ENCODE data around the gene PTH1R.
"Not testable (repeated sequence)": the region's sequence is repeated elsewhere in the genome, so short reads cannot be mapped to it uniquely, and the experiment has no call there.

PTH1R gene

GRCh38 chr3:46909535-46910161 lies 32.1 kb downstream of the PTH1R start:
- in situ Hi-C loops (cut with HindIII; ENCODE audit: low sequenced_read_pairs): no loop called here

- in situ Hi-C loops (cut with HindIII; ENCODE audit: low sequenced_read_pairs): no loop called here
Observed at GRCh38 chr3:46910166-46910760, 32.7 kb downstream of the PTH1R start.

- in situ Hi-C loops (cut with HindIII; ENCODE audit: low sequenced_read_pairs): not testable (repeated sequence)
Observed at GRCh38 chr3:46910914-46911313, 33.4 kb downstream of the PTH1R start.

- in situ Hi-C loops (cut with HindIII; ENCODE audit: low sequenced_read_pairs): no loop called here
Observed at GRCh38 chr3:46912986-46913385, 35.5 kb downstream of the PTH1R start.

GRCh38 chr3:46913644-46914043 lies 36.1 kb downstream of the PTH1R start:
- in situ Hi-C loops (cut with HindIII; ENCODE audit: low sequenced_read_pairs): no loop called here

- in situ Hi-C loops (cut with HindIII; ENCODE audit: low sequenced_read_pairs): no loop called here
Observed at GRCh38 chr3:46914849-46915248, 37.3 kb downstream of the PTH1R start.

- in situ Hi-C loops (cut with HindIII; ENCODE audit: low sequenced_read_pairs): no loop called here
Observed at GRCh38 chr3:46915297-46915822, 37.8 kb downstream of the PTH1R start.

- in situ Hi-C loops (cut with HindIII; ENCODE audit: low sequenced_read_pairs): no loop called here
Observed at GRCh38 chr3:46916278-46916677, 38.8 kb downstream of the PTH1R start.

GRCh38 chr3:46916799-46917198 lies 39.3 kb downstream of the PTH1R start:
- in situ Hi-C loops (cut with HindIII; ENCODE audit: low sequenced_read_pairs): no loop called here

- in situ Hi-C loops (cut with HindIII; ENCODE audit: low sequenced_read_pairs): no loop called here
Observed at GRCh38 chr3:46917257-46917656, 39.7 kb downstream of the PTH1R start.

- in situ Hi-C loops (cut with HindIII; ENCODE audit: low sequenced_read_pairs): no loop called here
Observed at GRCh38 chr3:46918202-46918601, 40.7 kb downstream of the PTH1R start.

- in situ Hi-C loops (cut with HindIII; ENCODE audit: low sequenced_read_pairs): no loop called here
Observed at GRCh38 chr3:46918634-46919033, 41.1 kb downstream of the PTH1R start.

- in situ Hi-C loops (cut with HindIII; ENCODE audit: low sequenced_read_pairs): no loop called here
Observed at GRCh38 chr3:46921041-46921440, 43.5 kb downstream of the PTH1R start.

- in situ Hi-C loops (cut with HindIII; ENCODE audit: low sequenced_read_pairs): no loop called here
Observed at GRCh38 chr3:46921871-46922271, 44.4 kb downstream of the PTH1R start.

- in situ Hi-C loops (cut with HindIII; ENCODE audit: low sequenced_read_pairs): no loop called here
Observed at GRCh38 chr3:46922426-46922825, 44.9 kb downstream of the PTH1R start.

- in situ Hi-C loops (cut with HindIII; ENCODE audit: low sequenced_read_pairs): no loop called here
Observed at GRCh38 chr3:46922871-46923558, 45.5 kb downstream of the PTH1R start.

GRCh38 chr3:46923559-46924350 lies 46.2 kb downstream of the PTH1R start:
- in situ Hi-C loops (cut with HindIII; ENCODE audit: low sequenced_read_pairs): no loop called here

- in situ Hi-C loops (cut with HindIII; ENCODE audit: low sequenced_read_pairs): no loop called here
Observed at GRCh38 chr3:46924921-46925584, 47.5 kb downstream of the PTH1R start.

- in situ Hi-C loops (cut with HindIII; ENCODE audit: low sequenced_read_pairs): no loop called here
Observed at GRCh38 chr3:46925585-46925934, 48.0 kb downstream of the PTH1R start.

- in situ Hi-C loops (cut with HindIII; ENCODE audit: low sequenced_read_pairs): no loop called here
Observed at GRCh38 chr3:46926039-46926438, 48.5 kb downstream of the PTH1R start.

GRCh38 chr3:46926447-46926846 lies 48.9 kb downstream of the PTH1R start:
- in situ Hi-C loops (cut with HindIII; ENCODE audit: low sequenced_read_pairs): no loop called here

Data from endothelial cell of hepatic sinusoid (primary cell).